Chondrocyte (in vitro differentiated cells): ENCODE results near the gene ZNF628. TPM values are rescaled to one million over a fixed set of nuclear protein-coding genes. Genes with fewer than 3 reads are reported as not detected.
"Not testable (repeated sequence)": the region's sequence is repeated elsewhere in the genome, so short reads cannot be mapped to it uniquely, and the experiment has no call there.

Experiments used
- DNase-seq: peaks from one replicate; pipeline ENCODE4 v3.0.0; 2021; ENCODE audit warnings: mixed read lengths, low spot score
- H3K27ac Mint-ChIP-seq: one replicate; pipeline ENCODE4 v1.8.0; 2021; ENCODE audit warnings: mild to moderate bottlenecking, moderate library complexity, mixed read lengths; ENCODE audit not compliant: unreplicated experiment
- H3K27me3 Mint-ChIP-seq: 2 replicates; pipeline ENCODE4 v1.8.0; 2021; ENCODE audit warnings: low read depth, mixed read lengths
- H3K36me3 Mint-ChIP-seq: 2 replicates; pipeline ENCODE4 v1.8.0; 2021; ENCODE audit warnings: low read depth, mixed read lengths
- H3K4me1 Mint-ChIP-seq: 2 replicates; pipeline ENCODE4 v1.8.0; 2021; ENCODE audit warnings: low read depth, mild to moderate bottlenecking, mixed read lengths
- H3K4me3 Mint-ChIP-seq: one replicate; pipeline ENCODE4 v1.8.0; 2021; ENCODE audit warnings: mild to moderate bottlenecking, moderate library complexity, mixed read lengths; ENCODE audit not compliant: unreplicated experiment
- H3K9me3 Mint-ChIP-seq: 2 replicates; pipeline ENCODE4 v1.8.0; 2021; ENCODE audit warnings: low read depth, mixed read lengths
- total RNA-seq: library from RNA; stranded (reverse); gene quantifications from 3 replicates; pipeline ENCODE4 v1.2.1, GENCODE V29; 2021
- TF ChIP-seq, protein P1 (sequence below): fragments of 200-600 bp; sonication (generic); IDR thresholded peaks from 2 replicates; pipeline ENCODE4 v1.5.0; 2021; ENCODE audit warnings: antibody characterized with exemption, mild to moderate bottlenecking, moderate library complexity

ZNF628 gene
- total RNA-seq, 1 donor from 2014 or later: 9.4 TPM

DNA sequence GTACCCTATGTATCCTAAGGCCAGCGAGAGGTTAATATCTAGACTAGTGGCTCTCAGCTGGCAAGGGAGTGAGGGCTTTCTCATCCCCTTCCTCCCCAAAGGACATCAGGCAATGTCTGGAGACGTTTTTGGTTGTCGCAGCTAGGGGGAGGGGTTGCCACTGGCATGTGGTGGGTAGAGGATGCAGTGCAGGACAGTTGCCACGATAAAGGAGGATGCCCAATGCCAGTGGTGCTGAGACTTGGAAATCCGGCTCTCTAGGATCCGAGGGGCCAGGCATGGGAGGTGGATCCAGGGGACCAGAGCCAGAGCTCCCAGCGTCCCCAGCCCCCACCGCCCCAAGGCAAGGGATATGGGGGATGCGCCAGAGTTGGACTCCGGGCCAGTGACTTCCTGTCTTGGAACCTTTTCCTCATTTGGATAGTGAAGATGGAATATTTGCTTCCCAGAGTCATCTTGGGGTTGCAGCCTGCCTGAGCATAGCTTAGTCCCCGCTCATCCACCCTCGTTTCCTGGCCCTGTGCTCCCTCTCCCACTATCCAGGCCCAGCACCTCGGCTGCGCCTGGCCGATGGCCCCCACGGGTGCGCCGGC lies 16.7 kb downstream of the ZNF628 start:
- Mint-ChIP-seq H3K27me3 (no peaks in the 10 kb centered on the region), H3K36me3 (peaks cover 4% of the 10 kb centered on the region), H3K9me3 (no peaks in the 10 kb centered on the region), H3K27ac (no peak overlapping the region), H3K4me3 (no peak overlapping the region), H3K4me1 (peaks cover 13% of the 10 kb centered on the region)
- no peak for DNase-seq
- TF ChIP-seq, protein P1, sequence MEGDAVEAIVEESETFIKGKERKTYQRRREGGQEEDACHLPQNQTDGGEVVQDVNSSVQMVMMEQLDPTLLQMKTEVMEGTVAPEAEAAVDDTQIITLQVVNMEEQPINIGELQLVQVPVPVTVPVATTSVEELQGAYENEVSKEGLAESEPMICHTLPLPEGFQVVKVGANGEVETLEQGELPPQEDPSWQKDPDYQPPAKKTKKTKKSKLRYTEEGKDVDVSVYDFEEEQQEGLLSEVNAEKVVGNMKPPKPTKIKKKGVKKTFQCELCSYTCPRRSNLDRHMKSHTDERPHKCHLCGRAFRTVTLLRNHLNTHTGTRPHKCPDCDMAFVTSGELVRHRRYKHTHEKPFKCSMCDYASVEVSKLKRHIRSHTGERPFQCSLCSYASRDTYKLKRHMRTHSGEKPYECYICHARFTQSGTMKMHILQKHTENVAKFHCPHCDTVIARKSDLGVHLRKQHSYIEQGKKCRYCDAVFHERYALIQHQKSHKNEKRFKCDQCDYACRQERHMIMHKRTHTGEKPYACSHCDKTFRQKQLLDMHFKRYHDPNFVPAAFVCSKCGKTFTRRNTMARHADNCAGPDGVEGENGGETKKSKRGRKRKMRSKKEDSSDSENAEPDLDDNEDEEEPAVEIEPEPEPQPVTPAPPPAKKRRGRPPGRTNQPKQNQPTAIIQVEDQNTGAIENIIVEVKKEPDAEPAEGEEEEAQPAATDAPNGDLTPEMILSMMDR: no peak

DNA sequence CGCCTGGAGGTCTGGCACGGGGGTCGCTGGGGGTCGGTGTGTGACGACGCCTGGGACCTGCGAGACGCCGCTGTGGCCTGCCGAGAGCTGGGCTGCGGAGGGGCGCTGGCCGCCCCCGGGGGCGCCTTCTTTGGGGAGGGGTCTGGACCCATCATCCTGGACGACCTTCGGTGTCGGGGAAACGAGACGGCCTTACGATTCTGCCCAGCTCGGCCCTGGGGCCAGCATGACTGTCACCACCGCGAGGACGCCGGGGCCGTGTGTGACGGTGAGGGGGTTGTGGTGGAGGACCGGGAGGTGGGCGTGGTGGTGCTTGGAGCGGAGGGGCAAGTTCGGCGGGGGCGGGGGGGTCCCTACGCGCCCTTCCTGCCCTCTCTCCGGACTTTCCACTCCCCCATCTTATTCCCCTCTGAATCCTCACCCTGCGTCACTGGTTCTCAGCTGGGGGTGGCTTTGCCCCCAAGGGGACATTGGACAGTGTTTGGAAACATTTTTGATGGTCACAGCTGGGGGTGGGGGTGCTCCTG lies 17.3 kb downstream of the ZNF628 start:
- Mint-ChIP-seq H3K9me3 (no peaks in the 10 kb centered on the region), H3K27me3 (no peaks in the 10 kb centered on the region), H3K36me3 (peaks cover 4% of the 10 kb centered on the region), H3K27ac (no peak overlapping the region), H3K4me3 (no peak overlapping the region), H3K4me1 (peaks cover 10% of the 10 kb centered on the region)
- no peak for DNase-seq
- TF ChIP-seq, protein P1: no peak

DNA sequence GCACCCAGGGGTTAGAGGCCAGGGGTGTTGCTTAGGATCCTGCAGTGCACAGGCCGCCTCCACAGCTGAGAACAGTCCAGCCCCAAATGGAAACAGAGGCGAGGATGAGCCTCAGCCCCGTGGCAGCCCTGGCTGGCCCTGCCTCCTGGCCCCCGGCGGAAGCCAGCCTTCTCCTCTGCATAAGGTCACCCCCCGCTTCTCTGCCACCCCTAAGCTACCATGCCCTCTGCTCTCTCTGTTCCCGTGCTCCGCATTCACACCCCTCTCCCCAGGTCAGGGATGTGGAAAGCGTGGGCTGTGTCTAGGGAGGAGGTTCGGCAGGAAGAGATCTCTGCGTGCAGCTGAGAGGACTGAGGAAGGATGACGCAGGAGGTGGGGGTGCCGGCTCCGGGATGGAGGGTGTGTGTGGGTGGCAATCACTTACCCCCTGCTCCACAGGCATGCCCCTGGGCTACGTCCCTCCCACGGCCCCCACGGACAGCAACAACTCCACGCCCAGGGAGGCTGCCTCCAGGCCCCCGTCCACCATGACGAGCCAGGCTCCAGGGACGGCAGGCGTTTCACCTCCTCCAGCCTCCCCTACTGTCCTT lies 17.9 kb downstream of the ZNF628 start:
- Mint-ChIP-seq H3K27me3 (no peaks in the 10 kb centered on the region), H3K4me3 (no peak overlapping the region), H3K36me3 (peaks cover 4% of the 10 kb centered on the region), H3K9me3 (no peaks in the 10 kb centered on the region), H3K4me1 (peaks cover 10% of the 10 kb centered on the region), H3K27ac (no peak overlapping the region)
- DNase-seq: no peak
- TF ChIP-seq, protein P1: no peak

DNA sequence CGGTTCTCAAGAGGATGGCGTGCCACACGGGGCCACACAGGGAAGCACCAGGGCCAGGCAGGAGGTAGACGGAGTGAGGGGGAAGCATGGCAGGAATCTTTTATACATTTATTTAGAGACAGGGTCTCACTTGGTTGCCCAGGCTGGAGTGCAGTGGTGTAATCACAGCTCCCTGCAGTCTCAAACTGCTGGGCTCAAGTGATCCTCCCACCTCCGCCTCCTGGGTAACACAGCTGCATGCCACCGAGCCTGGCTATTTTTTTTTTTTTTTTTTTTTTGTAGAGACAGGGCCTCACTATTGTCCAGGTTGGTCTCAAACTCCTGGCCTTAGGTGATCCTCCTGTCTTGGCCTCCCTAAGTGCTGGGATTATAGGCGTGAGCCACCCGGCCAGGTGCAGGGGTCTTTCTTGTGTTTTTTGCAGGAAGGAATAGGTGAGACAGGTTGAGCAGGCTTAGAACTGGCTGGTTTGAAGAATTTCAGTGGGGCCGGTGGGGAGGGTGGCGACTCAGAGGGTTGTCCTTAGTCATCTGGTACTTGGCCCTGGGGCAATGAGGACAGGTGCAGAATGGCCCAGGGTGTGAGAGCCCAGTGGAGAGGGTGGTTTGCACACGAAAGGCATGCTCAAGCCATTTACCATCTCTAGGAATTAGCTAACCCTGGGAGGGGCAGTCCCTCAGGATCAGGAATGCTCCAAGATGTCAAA lies 19.4 kb downstream of the ZNF628 start:
- Mint-ChIP-seq H3K27me3 (no peaks in the 10 kb centered on the region), H3K9me3 (no peaks in the 10 kb centered on the region)
- no peak for DNase-seq

DNA sequence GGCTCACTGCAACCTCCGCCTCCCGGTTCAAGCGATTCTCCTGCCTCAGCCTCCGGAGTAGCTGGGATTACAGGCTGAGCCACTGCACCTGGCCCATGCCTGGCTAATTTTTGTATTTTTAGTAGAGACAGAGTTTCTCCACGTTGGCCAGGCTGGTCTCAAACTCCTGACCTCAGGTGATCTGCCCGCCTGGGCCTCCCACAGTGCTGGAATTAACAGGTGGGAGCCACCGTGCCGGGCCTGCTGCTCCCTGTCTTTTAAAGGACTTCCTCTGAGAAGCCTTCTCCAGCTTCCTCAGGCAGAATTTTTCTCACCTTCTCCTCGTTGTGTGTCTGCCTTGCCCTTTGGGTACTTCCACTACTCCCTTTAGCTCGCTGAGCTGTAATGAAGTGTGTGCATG lies 20.4 kb downstream of the ZNF628 start:
- not testable (repeated sequence) for H3K27ac Mint-ChIP-seq, H3K4me1 Mint-ChIP-seq, H3K4me3 Mint-ChIP-seq, H3K36me3 Mint-ChIP-seq, DNase-seq, H3K27me3 Mint-ChIP-seq, H3K9me3 Mint-ChIP-seq

More for the DNA sequence above, 19.4 kb downstream of the ZNF628 start:
- Mint-ChIP-seq H3K4me1 (peaks cover 10% of the 10 kb centered on the region), H3K27ac (no peak overlapping the region), H3K36me3 (peaks cover 4% of the 10 kb centered on the region), H3K4me3 (no peak overlapping the region)
- TF ChIP-seq, protein P1: no peak
